K562 (cell line): ENCODE measurements around the gene LZTR1. TPM values are rescaled to one million over a fixed set of nuclear protein-coding genes. Genes with fewer than 3 reads are reported as not detected.

Source experiments
- ARID3A ChIP-seq: IDR thresholded peaks from 2 replicates; pipeline ENCODE4 v1.6.1; 2012; ENCODE audit warnings: low read depth, low read length, improper control_type of control experiment, borderline replicate concordance
- BRD9 ChIP-seq: fragments of 450-650 bp; IDR thresholded peaks from 2 replicates; pipeline ENCODE4 v1.6.1; 2018; ENCODE audit warnings: low read depth; ENCODE audit not compliant: partially characterized antibody
- CBX5 ChIP-seq: IDR thresholded peaks from 2 replicates; pipeline ENCODE4 v1.6.1; 2014; ENCODE audit warnings: low read depth, borderline replicate concordance
- CHD1 ChIP-seq: fragments of 200-600 bp; sonication (generic); IDR thresholded peaks from one replicate; pipeline ENCODE4 v1.6.1; 2012; ENCODE audit warnings: mild to moderate bottlenecking, moderate library complexity, low read length, inconsistent platforms
- JUND ChIP-seq, 2 experiments: IDR thresholded peaks; 2 replicates in 1 of 2; 3 replicates in 1 of 2; pipeline ENCODE4 v1.6.1; 2011; ENCODE audit warnings: borderline replicate concordance in 2 of 2, low read depth in 2 of 2, low read length in 2 of 2, improper control_type of control experiment in 1 of 2, missing biosample characterization in 1 of 2, missing genetic modification characterization in 1 of 2, missing genetic modification reagents in 1 of 2
- MAFG ChIP-seq: fragments of 450-650 bp; conservative IDR thresholded peaks from 2 replicates; pipeline ENCODE4 v1.6.1; 2016; ENCODE audit warnings: missing genetic modification characterization, missing compliant biosample characterization
- NRF1 ChIP-seq, 2 experiments: fragments of 450-650 bp; IDR thresholded peaks in 1 of 2; conservative IDR thresholded peaks in 1 of 2; 2 replicates each; pipeline ENCODE4 v1.6.1; 2014; ENCODE audit warnings: mild to moderate bottlenecking in 2 of 2
- OTX1 ChIP-seq: fragments of 450-650 bp; formaldehyde crosslinking; IDR thresholded peaks from 2 replicates; pipeline ENCODE4 v1.4.0; 2022; ENCODE audit warnings: mild to moderate bottlenecking
- RREB1 ChIP-seq: fragments of 250-450 bp; sonication (Bioruptor Pico); IDR thresholded peaks from 2 replicates; pipeline ENCODE4 v1.4.0; 2020
- SAP30 ChIP-seq: fragments of 200-600 bp; sonication (generic); IDR thresholded peaks from 2 replicates; pipeline ENCODE4 v1.6.1; 2012; ENCODE audit warnings: borderline replicate concordance, low read depth, mild to moderate bottlenecking, moderate library complexity, low read length, control low read depth, inconsistent platforms; ENCODE audit not compliant: insufficient read depth, poor library complexity, severe bottlenecking
- ZBED1 ChIP-seq: IDR thresholded peaks from 2 replicates; pipeline ENCODE4 v1.6.1; 2014
- ZNF57 ChIP-seq: fragments of 450-650 bp; formaldehyde crosslinking; IDR thresholded peaks from 2 replicates; pipeline ENCODE4 v1.4.0; 2020; ENCODE audit warnings: mild to moderate bottlenecking, moderate library complexity
- ZNF740 ChIP-seq, 3 experiments: fragments of 200-800 bp in 1 of 3; sonication (Bioruptor generic) in 1 of 3; sonication (generic) in 1 of 3; formaldehyde crosslinking in 1 of 3; IDR thresholded peaks; 2 replicates each; pipeline versions ENCODE4 v1.6.1 to v1.8.0; 2016 to 2022; ENCODE audit warnings: mild to moderate bottlenecking in 2 of 3, missing compliant biosample characterization in 2 of 3, missing genetic modification characterization in 2 of 3, missing genetic modification reagents in 1 of 3
- polyA plus RNA-seq, 8 experiments: library from polyadenylated mRNA; depleted of rRNA in 4 of 8; stranded (reverse) in 5 of 8; unstranded in 3 of 8; fragments of >200 nt; fragmentation: Nextera tagmentation in 2 of 8; fragmentation: Illumina TruSeq in 1 of 8; extraction: Ambion mirVana in 2 of 8; extraction: Trizol in 1 of 8; gene quantifications; 2 replicates each; pipeline versions ENCODE4 v1.2.1 to v1.2.3, GENCODE V29; 2011 to 2014; ENCODE audit warnings: inconsistent platforms in 1 of 8, missing spikeins in 1 of 8
- total RNA-seq, 7 experiments: library from RNA; depleted of rRNA in 6 of 7; stranded (reverse); fragments of >200 nt in 6 of 7; fragmentation: Illumina TruSeq in 2 of 7; extraction: Trizol in 2 of 7; gene quantifications; 2 replicates each; pipeline versions ENCODE4 v1.2.1 to v1.2.3, GENCODE V29; 2011 to 2021; ENCODE audit warnings: low replicate concordance in 1 of 7
- TF ChIP-seq, protein P1 (sequence below): fragments of 450-650 bp; formaldehyde crosslinking; IDR thresholded peaks from 2 replicates; pipeline ENCODE4 v1.4.0; 2020; ENCODE audit warnings: mild to moderate bottlenecking, moderate library complexity

Gene LZTR1
- total and polyA plus RNA-seq, 9 of the 15 experiments (the other 6 are each of a cell fraction or from before 2014, with no cell fraction given), result 2.2 to 135 (median 63.0) TPM

DNA sequence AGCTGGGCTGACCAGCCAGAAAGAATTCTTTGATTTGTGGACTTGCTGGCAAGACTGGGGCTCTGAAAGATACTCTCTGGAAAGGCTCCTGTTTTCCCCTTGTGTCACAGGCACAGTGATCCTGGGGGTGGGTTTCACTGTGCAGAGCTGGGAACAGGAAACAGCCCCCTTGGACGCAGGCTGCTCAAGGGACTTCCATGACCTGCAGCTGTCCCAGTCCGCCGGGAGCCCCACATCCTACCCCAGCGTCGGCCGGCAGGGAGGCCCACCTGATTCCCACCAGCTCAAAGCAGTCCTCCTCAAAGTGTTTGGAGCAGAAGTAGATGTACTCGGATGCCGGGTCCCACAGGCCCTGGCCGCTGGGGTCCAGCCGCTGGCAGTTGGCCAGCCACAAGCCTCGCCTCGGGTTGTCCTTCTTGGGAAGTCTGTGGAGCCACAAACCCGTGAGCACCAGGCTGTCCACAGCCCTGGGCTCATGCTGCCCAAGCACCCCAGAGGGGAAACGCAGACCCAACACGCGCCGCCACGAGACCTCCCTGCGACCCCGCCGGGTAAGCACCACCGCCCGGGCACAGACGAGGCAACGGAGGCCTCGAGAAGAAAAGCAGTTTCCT lies 19.0 kb downstream of the LZTR1 start (continued):
- TF ChIP-seq JUND (IDR thresholded peaks at IDR 0.05; ENCODE audit: borderline replicate concordance, low read depth, low read length) (no peak), JUND (tag; IDR thresholded peaks at IDR 0.05; ENCODE audit: borderline replicate concordance, low read depth, low read length) (no peak), ZNF740 (CRISPR knock-in tag; IDR thresholded peaks at IDR 0.05) (no peak), ZNF740 (tag; IDR thresholded peaks at IDR 0.05) (peak in 1 of 2 experiments; percentile 80; a peak in 2 of 4 replicates), CHD1 (peak; percentile 98), MAFG (tag) (no peak), ZBED1 (no peak), CBX5 (no peak), SAP30 (peak; percentile 72), RREB1 (peak; percentile 1; the same call in 1 of the 2 replicates), NRF1 (conservative IDR thresholded peaks at IDR 0.05 in 1 of 2, IDR thresholded peaks at IDR 0.05 in 1 of 2) (no peak), ZNF57 (CRISPR knock-in tag) (peak; percentile 15), BRD9 (no peak), OTX1 (CRISPR knock-in tag) (peak; percentile 17), ARID3A (no peak)
- TF ChIP-seq, protein P1, sequence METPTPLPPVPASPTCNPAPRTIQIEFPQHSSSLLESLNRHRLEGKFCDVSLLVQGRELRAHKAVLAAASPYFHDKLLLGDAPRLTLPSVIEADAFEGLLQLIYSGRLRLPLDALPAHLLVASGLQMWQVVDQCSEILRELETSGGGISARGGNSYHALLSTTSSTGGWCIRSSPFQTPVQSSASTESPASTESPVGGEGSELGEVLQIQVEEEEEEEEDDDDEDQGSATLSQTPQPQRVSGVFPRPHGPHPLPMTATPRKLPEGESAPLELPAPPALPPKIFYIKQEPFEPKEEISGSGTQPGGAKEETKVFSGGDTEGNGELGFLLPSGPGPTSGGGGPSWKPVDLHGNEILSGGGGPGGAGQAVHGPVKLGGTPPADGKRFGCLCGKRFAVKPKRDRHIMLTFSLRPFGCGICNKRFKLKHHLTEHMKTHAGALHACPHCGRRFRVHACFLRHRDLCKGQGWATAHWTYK, result no peak; the same call in 1 of the 2 replicates
